ENCODE results near the gene SPIN1.

The SPIN1 gene

GRCh38 chr9:88406051-88406450, 17.8 kb downstream of the SPIN1 start:
- Histone ChIP-seq H3K36me3 (ENCODE audit: insufficient read depth, low read length) (no peaks in the 10 kb centered on the region), H3K4me1 (ENCODE audit: control insufficient read depth, insufficient read depth, low read length, unreplicated experiment) (no peaks in the 10 kb centered on the region), H3K27ac (ENCODE audit: low read depth, low read length) (no peak overlapping the region), H3K79me2 (ENCODE audit: control insufficient read depth, insufficient read depth, low read length, unreplicated experiment) (peaks cover 87% of the 10 kb centered on the region), H3K4me3 (ENCODE audit: low read depth, low read length) (no peak overlapping the region), H3K27me3 (ENCODE audit: insufficient read depth, low read length) (no peaks in the 10 kb centered on the region), H2AFZ (ENCODE audit: low read length, unreplicated experiment) (no peak overlapping the region)

GRCh38 chr9:88411471-88411870, 23.2 kb downstream of the SPIN1 start:
- Histone ChIP-seq H3K4me1 (ENCODE audit: control insufficient read depth, insufficient read depth, low read length, unreplicated experiment) (no peaks in the 10 kb centered on the region), H3K4me3 (ENCODE audit: low read depth, low read length) (no peak overlapping the region), H2AFZ (ENCODE audit: low read length, unreplicated experiment) (no peak overlapping the region), H3K27me3 (ENCODE audit: insufficient read depth, low read length) (no peaks in the 10 kb centered on the region), H3K36me3 (ENCODE audit: insufficient read depth, low read length) (peaks cover 11% of the 10 kb centered on the region; the same call in 1 of the 2 replicates), H3K27ac (ENCODE audit: low read depth, low read length) (no peak overlapping the region), H3K79me2 (ENCODE audit: control insufficient read depth, insufficient read depth, low read length, unreplicated experiment) (peaks cover 83% of the 10 kb centered on the region)

- H3K36me3 ChIP-seq (ENCODE audit: insufficient read depth, low read length), result peaks cover 25% of the 10 kb centered on the region
- H3K4me3 ChIP-seq (ENCODE audit: low read depth, low read length), result no peak overlapping the region
- H2AFZ ChIP-seq (ENCODE audit: low read length, unreplicated experiment), result no peak overlapping the region
- H3K27me3 ChIP-seq (ENCODE audit: insufficient read depth, low read length), result no peaks in the 10 kb centered on the region
- H3K4me1 ChIP-seq (ENCODE audit: control insufficient read depth, insufficient read depth, low read length, unreplicated experiment), result no peaks in the 10 kb centered on the region
- H3K79me2 ChIP-seq (ENCODE audit: control insufficient read depth, insufficient read depth, low read length, unreplicated experiment), result peaks cover 79% of the 10 kb centered on the region
- H3K27ac ChIP-seq (ENCODE audit: low read depth, low read length), result no peak overlapping the region
Observed at GRCh38 chr9:88414298-88414697, 26.1 kb downstream of the SPIN1 start.

GRCh38 chr9:88418025-88418424, 29.8 kb downstream of the SPIN1 start:
- peaks cover 82% of the 10 kb centered on the region for H3K79me2 ChIP-seq (ENCODE audit: control insufficient read depth, insufficient read depth, low read length, unreplicated experiment)
- peaks cover 58% of the 10 kb centered on the region for H3K36me3 ChIP-seq (ENCODE audit: insufficient read depth, low read length)
- no peaks in the 10 kb centered on the region for H3K27me3 ChIP-seq (ENCODE audit: insufficient read depth, low read length)
- no peak overlapping the region for H2AFZ ChIP-seq (ENCODE audit: low read length, unreplicated experiment)
- no peak overlapping the region for H3K4me3 ChIP-seq (ENCODE audit: low read depth, low read length)
- peak overlapping the region; percentile 35 for H3K27ac ChIP-seq (ENCODE audit: low read depth, low read length)
- H3K4me1 ChIP-seq (ENCODE audit: control insufficient read depth, insufficient read depth, low read length, unreplicated experiment), result no peaks in the 10 kb centered on the region

- no peak overlapping the region for H2AFZ ChIP-seq (ENCODE audit: low read length, unreplicated experiment)
- no peak overlapping the region for H3K4me3 ChIP-seq (ENCODE audit: low read depth, low read length)
- H3K27ac ChIP-seq (ENCODE audit: low read depth, low read length), result peak overlapping the region; percentile 35
- H3K4me1 ChIP-seq (ENCODE audit: control insufficient read depth, insufficient read depth, low read length, unreplicated experiment), result no peaks in the 10 kb centered on the region
- no peaks in the 10 kb centered on the region for H3K27me3 ChIP-seq (ENCODE audit: insufficient read depth, low read length)
- H3K79me2 ChIP-seq (ENCODE audit: control insufficient read depth, insufficient read depth, low read length, unreplicated experiment), result peaks cover 79% of the 10 kb centered on the region
- H3K36me3 ChIP-seq (ENCODE audit: insufficient read depth, low read length), result peaks cover 59% of the 10 kb centered on the region
Observed at GRCh38 chr9:88418715-88419540, 30.7 kb downstream of the SPIN1 start.

- Histone ChIP-seq H3K36me3 (ENCODE audit: insufficient read depth, low read length) (peaks cover 67% of the 10 kb centered on the region), H3K4me1 (ENCODE audit: control insufficient read depth, insufficient read depth, low read length, unreplicated experiment) (no peaks in the 10 kb centered on the region), H3K27ac (ENCODE audit: low read depth, low read length) (no peak overlapping the region), H3K4me3 (ENCODE audit: low read depth, low read length) (no peak overlapping the region), H3K79me2 (ENCODE audit: control insufficient read depth, insufficient read depth, low read length, unreplicated experiment) (peaks cover 79% of the 10 kb centered on the region), H2AFZ (ENCODE audit: low read length, unreplicated experiment) (no peak overlapping the region), H3K27me3 (ENCODE audit: insufficient read depth, low read length) (no peaks in the 10 kb centered on the region)
Observed at GRCh38 chr9:88420227-88420626, 32.0 kb downstream of the SPIN1 start.

GRCh38 chr9:88421348-88421747, 33.1 kb downstream of the SPIN1 start:
- peaks cover 78% of the 10 kb centered on the region for H3K79me2 ChIP-seq (ENCODE audit: control insufficient read depth, insufficient read depth, low read length, unreplicated experiment)
- peaks cover 8% of the 10 kb centered on the region for H3K4me1 ChIP-seq (ENCODE audit: control insufficient read depth, insufficient read depth, low read length, unreplicated experiment)
- no peak overlapping the region for H3K27ac ChIP-seq (ENCODE audit: low read depth, low read length)
- no peak overlapping the region for H3K4me3 ChIP-seq (ENCODE audit: low read depth, low read length)
- H3K36me3 ChIP-seq (ENCODE audit: insufficient read depth, low read length), result peaks cover 62% of the 10 kb centered on the region
- no peaks in the 10 kb centered on the region for H3K27me3 ChIP-seq (ENCODE audit: insufficient read depth, low read length)
- H2AFZ ChIP-seq (ENCODE audit: low read length, unreplicated experiment), result no peak overlapping the region

GRCh38 chr9:88425538-88425950, 37.3 kb downstream of the SPIN1 start:
- H3K36me3 ChIP-seq (ENCODE audit: insufficient read depth, low read length), result peaks cover 44% of the 10 kb centered on the region
- H3K27me3 ChIP-seq (ENCODE audit: insufficient read depth, low read length), result no peaks in the 10 kb centered on the region
- H3K4me3 ChIP-seq (ENCODE audit: low read depth, low read length), result no peak overlapping the region
- H3K79me2 ChIP-seq (ENCODE audit: control insufficient read depth, insufficient read depth, low read length, unreplicated experiment), result peaks cover 64% of the 10 kb centered on the region
- H3K4me1 ChIP-seq (ENCODE audit: control insufficient read depth, insufficient read depth, low read length, unreplicated experiment), result peaks cover 18% of the 10 kb centered on the region
- H2AFZ ChIP-seq (ENCODE audit: low read length, unreplicated experiment), result no peak overlapping the region
- peak overlapping the region; percentile 46 for H3K27ac ChIP-seq (ENCODE audit: low read depth, low read length)

GRCh38 chr9:88426651-88427050, 38.4 kb downstream of the SPIN1 start:
- Histone ChIP-seq H3K4me1 (ENCODE audit: control insufficient read depth, insufficient read depth, low read length, unreplicated experiment) (peaks cover 18% of the 10 kb centered on the region), H3K27ac (ENCODE audit: low read depth, low read length) (no peak overlapping the region), H3K79me2 (ENCODE audit: control insufficient read depth, insufficient read depth, low read length, unreplicated experiment) (peaks cover 57% of the 10 kb centered on the region), H2AFZ (ENCODE audit: low read length, unreplicated experiment) (no peak overlapping the region), H3K4me3 (ENCODE audit: low read depth, low read length) (no peak overlapping the region), H3K27me3 (ENCODE audit: insufficient read depth, low read length) (no peaks in the 10 kb centered on the region), H3K36me3 (ENCODE audit: insufficient read depth, low read length) (peaks cover 33% of the 10 kb centered on the region)

- no peak overlapping the region for H3K27ac ChIP-seq (ENCODE audit: low read depth, low read length)
- H3K27me3 ChIP-seq (ENCODE audit: insufficient read depth, low read length), result no peaks in the 10 kb centered on the region
- peaks cover 23% of the 10 kb centered on the region for H3K4me1 ChIP-seq (ENCODE audit: control insufficient read depth, insufficient read depth, low read length, unreplicated experiment)
- no peak overlapping the region for H2AFZ ChIP-seq (ENCODE audit: low read length, unreplicated experiment)
- H3K79me2 ChIP-seq (ENCODE audit: control insufficient read depth, insufficient read depth, low read length, unreplicated experiment), result peaks cover 50% of the 10 kb centered on the region
- no peak overlapping the region for H3K4me3 ChIP-seq (ENCODE audit: low read depth, low read length)
- peaks cover 31% of the 10 kb centered on the region for H3K36me3 ChIP-seq (ENCODE audit: insufficient read depth, low read length)
Observed at GRCh38 chr9:88429595-88430430, 41.6 kb downstream of the SPIN1 start.

All from ACC112 (cell line).